ENCODE results near the gene MAEA. TPM values are rescaled to one million over a fixed set of nuclear protein-coding genes. Genes with fewer than 3 reads are reported as not detected.

The MAEA gene
- total RNA-seq, 2 donors from 2014 or later = 46.9 to 75.8 TPM

DNA sequence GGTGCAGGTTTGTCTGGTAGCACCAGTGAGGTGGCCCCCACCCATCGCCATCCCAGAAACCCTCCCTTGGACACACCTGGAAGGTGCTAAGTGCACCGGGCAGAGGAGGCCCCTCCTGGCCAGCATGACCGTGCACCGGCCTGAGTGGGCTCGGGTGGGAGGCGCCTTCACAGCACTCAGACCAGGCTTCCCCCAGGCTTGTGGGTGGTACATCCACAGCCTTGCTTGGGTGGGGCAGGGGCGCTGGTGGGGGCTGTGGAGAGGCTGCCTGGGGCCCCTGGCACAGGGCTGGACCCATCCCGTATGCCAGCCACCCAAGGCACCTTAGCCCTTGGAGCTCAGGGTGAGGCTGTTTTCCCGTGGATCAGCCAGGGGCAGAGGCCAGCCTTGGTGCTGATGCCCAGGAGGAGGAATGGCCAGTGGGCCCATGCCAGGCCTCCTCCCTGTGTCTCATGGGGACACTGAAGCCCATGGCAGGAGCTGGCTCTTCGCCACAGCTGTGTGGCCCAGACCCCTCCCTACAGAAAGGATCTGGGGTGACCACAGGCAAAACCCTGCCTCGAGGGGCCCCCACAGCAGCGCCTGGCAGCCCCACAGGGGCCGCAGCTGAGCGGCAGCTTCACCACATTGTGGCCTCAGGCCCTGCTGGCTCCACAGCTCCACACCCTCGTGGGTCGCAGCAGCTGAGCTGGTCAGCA lies 95.1 kb downstream of the MAEA start:
- no peak overlapping the region for H3K27ac Mint-ChIP-seq
- ATAC-seq = no peak

DNA sequence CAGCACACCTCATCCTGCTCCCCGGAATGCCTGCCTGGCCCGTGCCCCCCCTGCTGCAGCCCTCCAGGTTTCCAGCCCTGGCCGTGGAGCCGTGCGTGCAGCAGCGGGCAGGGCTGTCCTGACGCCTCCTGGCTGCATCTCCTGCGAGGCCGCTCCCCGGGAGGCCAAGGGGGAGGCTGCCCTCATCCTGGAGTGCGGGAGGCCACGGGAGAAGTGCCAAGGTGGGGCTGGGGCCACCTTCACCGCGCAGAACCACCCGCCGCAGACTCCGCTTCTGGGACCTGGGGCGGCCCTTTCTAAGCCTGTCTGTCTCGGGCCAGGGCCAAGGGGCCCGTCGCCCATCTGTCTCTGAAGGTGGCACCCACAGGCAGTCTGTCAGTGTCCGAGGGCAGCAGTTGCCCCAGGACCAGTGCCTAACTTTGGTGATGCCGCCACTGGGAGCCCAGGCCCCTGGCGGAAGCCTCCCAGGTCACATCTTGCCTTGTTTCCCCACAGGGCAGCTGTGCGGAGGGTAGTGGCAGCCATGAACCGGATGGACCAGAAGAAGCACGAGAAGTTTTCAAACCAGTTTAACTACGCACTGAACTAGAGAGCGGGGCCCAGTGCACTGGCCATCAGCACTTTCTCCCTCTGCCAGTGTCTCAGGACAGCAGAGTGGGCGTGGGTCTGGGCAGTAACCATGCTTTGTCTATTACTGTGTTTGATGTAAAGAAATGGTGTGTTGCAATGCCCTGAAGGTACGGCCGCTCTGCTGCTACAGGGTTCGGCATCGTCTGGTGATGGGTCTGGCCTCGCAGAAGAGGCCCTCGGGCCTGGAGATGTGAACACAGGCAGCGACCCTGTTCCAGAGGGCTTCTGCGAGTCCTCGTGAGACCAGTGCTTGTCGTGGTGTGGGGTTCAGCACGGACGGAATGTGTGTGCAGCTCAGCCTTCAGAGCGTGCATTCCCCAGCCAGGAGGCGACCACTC lies 96.0 kb downstream of the MAEA start:
- Mint-ChIP-seq H3K36me3 (ENCODE audit: low read depth) (peaks cover 2% of the 10 kb centered on the region), H3K4me3 (no peak overlapping the region), H3K27me3 (no peaks in the 10 kb centered on the region), H3K27ac (no peak overlapping the region), H3K4me1 (no peaks in the 10 kb centered on the region)
- no peaks in the 10 kb centered on the region for H3K9me3 ChIP-seq (ENCODE audit: control insufficient read depth, low read length, poor library complexity, severe bottlenecking)
- peak in 1 of 3 donors; percentile 9 for DNase-seq
- no peak for ATAC-seq

More for the DNA sequence above, 95.1 kb downstream of the MAEA start:
- H3K27me3 Mint-ChIP-seq = no peaks in the 10 kb centered on the region
- H3K36me3 Mint-ChIP-seq (ENCODE audit: low read depth) = peaks cover 2% of the 10 kb centered on the region
- H3K9me3 ChIP-seq (ENCODE audit: control insufficient read depth, low read length, poor library complexity, severe bottlenecking) = no peaks in the 10 kb centered on the region
- peak in 1 of 3 donors; percentile 8 for DNase-seq
- H3K4me3 Mint-ChIP-seq = no peak overlapping the region
- H3K4me1 Mint-ChIP-seq = no peaks in the 10 kb centered on the region

Other genes with a start within 250 kb of the MAEA start
- gene RNF212, start 176.3 kb upstream of the MAEA start, total RNA-seq = 1 to 10 TPM; 2.1 to 2.6 TPM
- 1 to 10 TPM; 5.2 to 7.4 TPM for gene SPON2, start 117.3 kb upstream of the MAEA start, total RNA-seq
- gene CTBP1, start 40.8 kb upstream of the MAEA start, total RNA-seq = 100 to 1,000 TPM; 164 to 184 TPM
- gene UVSSA, start 57.3 kb downstream of the MAEA start, total RNA-seq = 10 to 100 TPM; 36.0 to 37.1 TPM
- not detected for gene NKX1-1, start 116.6 kb downstream of the MAEA start, total RNA-seq

Data from T-helper 17 cell (primary cell).